ENCODE measurements around the gene RAD51B.

DNA sequence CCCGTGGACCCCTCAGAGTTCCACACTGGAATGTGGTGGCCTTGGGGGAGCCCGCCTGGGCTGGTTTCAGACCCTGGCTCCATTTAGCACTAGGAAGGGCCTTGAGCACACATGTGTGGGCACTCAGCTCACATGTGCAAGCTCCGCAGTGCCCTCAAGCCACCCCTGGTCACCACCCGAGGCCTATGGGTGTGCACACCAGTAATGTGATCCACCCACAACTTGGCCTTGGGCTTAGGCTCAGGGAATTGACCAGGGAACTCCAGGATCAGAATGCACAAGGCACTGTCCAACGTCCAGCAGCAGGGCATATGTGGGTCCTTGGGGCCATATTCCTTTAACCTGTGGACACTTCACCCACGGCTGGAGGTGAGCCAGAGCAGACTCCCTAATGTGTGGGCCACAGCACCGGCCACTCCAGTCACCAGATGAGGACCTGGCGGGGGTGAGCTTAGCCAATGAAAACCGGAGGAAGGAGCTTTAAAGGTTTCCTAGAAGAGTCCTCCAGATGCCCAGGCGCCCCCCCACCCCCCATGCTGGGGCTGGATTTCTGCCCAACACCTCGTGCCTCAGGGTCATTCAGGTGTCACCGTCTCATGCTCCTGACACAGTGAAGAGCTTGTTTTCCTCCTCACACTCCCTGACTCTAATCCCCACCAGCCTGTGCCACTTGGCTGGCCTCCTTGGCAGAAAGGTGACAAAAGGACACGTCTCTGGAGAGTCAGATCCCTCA is 764.1 kb downstream of the RAD51B start:
- TF ChIP-seq, protein P1, sequence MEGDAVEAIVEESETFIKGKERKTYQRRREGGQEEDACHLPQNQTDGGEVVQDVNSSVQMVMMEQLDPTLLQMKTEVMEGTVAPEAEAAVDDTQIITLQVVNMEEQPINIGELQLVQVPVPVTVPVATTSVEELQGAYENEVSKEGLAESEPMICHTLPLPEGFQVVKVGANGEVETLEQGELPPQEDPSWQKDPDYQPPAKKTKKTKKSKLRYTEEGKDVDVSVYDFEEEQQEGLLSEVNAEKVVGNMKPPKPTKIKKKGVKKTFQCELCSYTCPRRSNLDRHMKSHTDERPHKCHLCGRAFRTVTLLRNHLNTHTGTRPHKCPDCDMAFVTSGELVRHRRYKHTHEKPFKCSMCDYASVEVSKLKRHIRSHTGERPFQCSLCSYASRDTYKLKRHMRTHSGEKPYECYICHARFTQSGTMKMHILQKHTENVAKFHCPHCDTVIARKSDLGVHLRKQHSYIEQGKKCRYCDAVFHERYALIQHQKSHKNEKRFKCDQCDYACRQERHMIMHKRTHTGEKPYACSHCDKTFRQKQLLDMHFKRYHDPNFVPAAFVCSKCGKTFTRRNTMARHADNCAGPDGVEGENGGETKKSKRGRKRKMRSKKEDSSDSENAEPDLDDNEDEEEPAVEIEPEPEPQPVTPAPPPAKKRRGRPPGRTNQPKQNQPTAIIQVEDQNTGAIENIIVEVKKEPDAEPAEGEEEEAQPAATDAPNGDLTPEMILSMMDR (IDR thresholded peaks at IDR 0.05) = no peak
- TF ChIP-seq POLR2A (IDR thresholded peaks at IDR 0.05) = no peak
